ENCODE data around the gene MAP3K4.

Gene MAP3K4

DNA sequence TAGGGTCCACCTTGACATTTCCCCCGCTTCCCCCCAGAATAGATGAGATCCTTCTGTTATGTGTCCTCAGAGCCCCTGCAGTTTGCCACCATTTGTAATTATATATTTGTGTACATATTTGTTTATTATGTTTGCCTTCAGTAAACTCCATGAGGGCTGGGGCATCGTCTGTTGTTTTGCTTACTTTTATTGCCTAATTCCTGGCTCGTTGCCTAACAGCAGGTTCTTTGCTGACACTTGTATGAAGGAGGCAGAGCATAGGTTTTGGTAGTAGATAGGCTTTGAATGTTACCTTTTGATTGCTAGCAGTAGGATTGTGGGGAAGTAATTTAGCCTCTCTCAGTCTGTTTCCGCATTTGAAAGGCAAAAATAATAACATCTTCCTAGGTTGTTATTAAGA is 9.9 kb downstream of the MAP3K4 start:
- DNase-seq (ENCODE audit: low read depth in 2 of 2), result no peak

DNA sequence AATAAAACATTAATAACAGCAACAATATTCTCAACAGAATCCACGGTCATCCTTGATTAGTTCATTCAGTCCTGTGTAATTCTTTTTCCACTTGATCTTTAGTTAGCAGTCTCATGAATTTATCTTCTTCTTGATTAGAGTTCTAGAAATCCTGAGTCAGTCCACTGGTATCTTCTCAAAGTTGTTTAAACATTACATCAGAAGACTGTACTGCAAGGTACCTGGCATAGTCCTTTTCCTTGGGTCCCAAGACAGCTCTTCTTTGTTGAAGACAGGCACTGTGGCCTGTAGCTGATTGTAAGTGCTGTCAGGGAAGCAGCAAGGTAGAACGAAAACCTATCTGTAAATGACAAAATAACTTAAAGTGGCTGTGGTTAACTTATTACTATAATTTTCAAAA is 11.8 kb downstream of the MAP3K4 start:
- no peak for DNase-seq (ENCODE audit: low read depth in 2 of 2)

DNA sequence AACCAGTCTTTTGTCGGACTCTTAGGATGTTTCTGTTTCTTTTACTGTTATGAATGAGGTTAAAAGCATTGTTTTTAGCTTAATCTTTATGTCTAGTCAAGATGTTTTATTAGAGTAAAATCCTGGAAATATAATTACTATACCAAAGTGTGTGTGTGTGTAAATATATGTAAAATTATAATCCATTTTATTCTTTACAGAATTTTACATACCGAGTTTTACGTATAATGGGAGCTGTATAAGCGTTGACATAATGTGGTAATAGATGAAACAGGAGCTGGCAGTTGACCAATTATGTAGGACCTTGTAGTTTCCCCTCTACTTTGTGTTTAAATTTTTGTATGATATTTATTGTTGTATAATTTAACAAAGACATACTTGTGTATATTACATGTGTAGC is 16.7 kb downstream of the MAP3K4 start:
- no peak for DNase-seq (ENCODE audit: low read depth in 2 of 2)

DNA sequence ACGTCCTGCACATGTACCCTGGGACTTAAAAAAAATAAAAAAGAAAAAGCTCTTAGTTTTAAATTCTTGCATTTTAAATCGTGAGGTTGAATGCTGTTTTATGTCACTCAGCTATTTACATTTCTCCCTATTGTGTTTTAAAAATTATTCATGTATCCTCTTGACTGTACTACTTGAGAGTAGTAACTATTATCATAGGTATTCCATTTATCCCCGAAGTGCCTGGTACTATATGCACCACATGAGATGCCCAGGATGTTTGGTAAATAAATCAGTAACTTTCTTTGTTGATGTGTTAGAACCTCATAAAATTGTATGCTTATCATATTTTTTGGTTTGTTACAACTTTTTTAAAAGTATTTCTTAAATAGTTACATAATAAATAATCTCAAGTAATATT is 18.4 kb downstream of the MAP3K4 start:
- DNase-seq (ENCODE audit: low read depth in 2 of 2), result no peak

GRCh38 chr6:161010418-161010817 is 18.8 kb downstream of the MAP3K4 start:
- no peak for DNase-seq (ENCODE audit: low read depth in 2 of 2)

DNA sequence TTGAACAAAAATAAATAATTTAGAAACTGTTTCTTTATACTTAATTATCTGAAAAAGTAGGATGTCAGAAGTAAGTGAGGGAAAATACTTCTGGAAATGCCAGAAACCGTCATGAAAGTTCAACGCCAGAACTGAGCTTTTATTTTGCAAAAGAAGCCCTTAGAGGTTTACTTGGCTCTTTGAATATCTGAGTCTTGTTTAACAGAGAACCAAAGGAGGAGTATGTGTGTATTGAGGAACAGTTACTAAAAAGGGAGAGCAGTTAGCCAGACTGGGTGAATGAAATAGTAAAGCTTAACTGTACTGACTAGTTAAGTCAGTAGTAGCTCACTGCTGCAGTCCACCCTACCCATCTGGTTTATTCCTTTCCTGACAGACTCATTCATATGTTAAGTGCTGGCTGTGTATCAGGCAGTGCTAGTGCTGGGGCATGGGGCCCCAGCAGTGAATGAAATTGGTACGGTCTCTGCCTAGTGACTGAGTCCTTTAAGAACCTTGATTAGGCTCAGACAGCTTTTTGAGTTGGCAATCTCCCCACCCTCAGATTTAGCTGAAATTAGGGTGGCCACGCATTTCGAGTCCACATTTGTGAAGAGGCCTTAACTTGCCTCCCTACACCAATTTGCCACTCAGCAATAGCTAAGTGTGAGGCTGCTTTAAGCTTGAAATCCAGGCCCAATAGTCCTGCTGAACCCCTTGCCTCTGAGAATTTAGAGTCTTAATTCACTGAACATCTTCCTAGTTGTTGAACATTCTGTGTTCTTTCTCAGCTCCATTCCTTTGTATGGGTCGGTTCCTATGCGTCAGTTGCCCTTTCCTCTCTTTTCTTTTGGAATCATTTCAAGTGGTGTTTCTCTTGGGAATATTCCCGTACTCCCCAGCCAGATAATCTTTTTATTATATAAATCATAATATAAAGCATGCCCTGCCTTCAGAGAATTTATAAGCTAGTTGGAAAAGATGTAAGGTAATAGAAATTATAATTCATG is 20.2 kb downstream of the MAP3K4 start:
- DNase-seq (ENCODE audit: low read depth in 2 of 2), result no peak

DNA sequence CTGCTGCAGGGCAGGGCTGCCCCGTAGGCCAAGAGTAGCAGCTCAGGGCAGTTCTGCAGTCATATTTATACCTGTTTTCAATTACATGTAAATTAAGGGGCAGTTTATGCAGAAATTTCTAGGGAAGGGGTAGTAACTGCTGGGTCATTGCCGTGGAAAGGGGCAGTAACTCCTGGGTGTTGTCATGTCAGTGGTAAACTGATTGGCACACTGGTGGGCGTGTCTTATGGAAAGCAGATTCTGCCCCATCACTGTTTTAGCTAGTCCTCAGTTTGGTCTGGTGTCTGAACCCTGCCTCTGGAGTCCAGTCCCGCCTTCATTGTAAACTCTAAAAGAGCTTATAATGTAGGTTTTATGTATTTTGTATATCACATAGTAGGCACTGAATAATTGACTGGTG is 22.1 kb downstream of the MAP3K4 start:
- no peak for DNase-seq (ENCODE audit: low read depth in 2 of 2)

DNA sequence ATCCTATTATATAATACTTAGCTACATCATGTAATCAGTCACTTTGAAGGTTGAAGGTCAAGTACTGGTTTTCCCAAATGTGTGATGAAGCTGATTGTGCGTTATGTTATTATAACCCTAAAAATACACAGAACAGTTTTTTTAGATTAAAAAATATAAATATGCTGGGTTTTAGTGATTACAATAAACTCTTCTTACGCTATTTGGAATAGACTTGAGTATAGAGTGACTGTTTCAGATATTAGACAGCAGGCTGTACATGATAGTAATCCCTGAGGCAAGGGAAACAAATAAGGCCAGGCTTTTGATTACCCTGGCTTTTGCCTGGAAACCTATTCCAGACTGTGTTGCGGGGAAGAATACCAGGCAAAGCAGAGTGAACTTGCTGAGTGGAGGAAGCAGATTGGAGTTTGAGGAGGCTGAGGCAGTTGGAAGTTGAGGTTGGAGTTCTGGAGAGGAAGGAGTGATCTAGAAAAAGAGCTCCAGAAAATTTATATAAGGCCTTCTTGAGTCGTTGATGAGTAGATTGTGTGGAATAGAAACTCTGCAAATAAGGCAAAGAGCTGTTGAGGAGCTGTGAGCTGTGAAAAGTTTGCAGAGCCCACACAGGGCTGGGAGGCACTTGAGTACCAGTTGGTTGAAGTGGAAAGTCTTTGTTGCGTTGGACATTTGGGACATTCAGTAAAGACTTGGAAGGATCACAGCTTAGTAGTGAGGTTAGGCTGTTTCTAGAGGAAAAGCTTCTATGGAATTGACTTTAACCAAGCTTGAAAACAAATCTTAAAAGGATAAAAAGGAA is 26.4 kb downstream of the MAP3K4 start:
- no peak for DNase-seq (ENCODE audit: low read depth in 2 of 2)

DNA sequence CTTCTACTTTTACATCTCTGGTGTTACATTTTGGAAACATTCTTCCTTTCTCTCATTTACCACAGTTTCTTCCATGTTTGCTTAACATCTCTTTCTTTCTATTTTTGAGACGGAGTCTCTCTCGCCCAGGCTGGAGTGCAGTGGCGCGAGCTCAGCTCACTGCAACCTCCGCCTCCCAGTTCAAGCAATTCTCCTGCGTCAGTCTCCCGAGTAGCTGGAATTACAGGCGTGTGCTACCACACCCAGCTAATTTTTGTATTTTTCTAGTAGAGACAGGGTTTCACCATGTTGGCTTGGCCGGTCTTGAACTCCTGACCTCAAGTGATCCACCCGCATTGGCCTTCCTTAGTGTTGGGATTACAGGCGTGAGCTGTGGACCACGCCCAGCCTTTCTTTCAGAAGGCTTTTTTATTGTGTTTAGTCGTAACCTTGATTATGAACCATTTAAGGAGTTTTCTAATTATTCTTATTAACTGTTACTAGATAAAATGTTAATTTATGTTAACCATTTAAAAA is 27.8 kb downstream of the MAP3K4 start:
- DNase-seq (ENCODE audit: low read depth in 2 of 2), result no peak

- DNase-seq (ENCODE audit: low read depth in 2 of 2), result no peak
Observed at GRCh38 chr6:161021543-161021942, 30.0 kb downstream of the MAP3K4 start.

- DNase-seq (ENCODE audit: low read depth in 2 of 2), result no peak
Observed at GRCh38 chr6:161021998-161022743, 30.6 kb downstream of the MAP3K4 start.

DNA sequence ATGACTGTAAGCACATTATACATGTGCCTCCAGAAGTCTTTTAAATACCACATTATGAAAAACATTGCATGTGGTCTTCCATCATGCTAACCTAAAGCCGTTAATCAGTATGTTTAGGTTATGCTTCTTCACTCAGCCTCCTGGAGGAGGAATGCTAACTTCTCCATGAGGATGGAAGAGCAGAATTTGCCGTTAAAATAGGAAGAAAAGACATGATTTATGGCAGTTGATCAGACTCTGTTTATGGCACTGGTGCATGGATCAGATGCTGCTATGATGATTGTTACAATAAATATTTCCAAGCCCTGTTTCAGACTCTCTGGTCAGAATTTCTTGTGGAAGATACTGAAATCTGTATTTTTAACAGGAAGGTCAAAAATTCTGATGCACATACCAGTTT is 31.7 kb downstream of the MAP3K4 start:
- DNase-seq (ENCODE audit: low read depth in 2 of 2), result no peak

DNA sequence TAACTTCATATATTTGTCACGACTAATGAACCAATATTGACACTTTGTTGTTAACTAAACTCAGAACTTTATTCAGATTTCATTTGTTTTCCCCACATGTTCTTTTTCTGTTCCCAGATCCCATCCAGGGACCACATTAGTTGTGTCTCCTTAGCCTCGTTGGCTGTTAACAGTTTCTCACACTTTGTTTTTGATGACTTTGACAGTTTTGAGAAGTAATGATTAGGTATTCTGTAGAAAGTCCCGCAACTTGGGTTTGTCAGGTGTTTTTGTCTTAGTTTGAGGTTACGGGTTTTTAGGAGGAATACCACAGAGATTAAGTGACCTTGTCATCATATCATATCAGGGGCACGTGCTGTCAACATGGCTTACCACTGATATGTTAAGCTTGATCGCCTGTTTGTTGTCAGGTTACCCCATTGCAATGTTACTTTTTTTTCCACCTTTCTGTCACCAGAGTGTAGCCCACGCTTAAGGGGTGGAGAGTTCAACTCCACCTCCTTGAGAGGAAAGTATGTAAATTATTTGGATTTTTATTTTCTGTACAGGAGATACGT is 32.9 kb downstream of the MAP3K4 start:
- no peak for DNase-seq (ENCODE audit: low read depth in 2 of 2)

DNA sequence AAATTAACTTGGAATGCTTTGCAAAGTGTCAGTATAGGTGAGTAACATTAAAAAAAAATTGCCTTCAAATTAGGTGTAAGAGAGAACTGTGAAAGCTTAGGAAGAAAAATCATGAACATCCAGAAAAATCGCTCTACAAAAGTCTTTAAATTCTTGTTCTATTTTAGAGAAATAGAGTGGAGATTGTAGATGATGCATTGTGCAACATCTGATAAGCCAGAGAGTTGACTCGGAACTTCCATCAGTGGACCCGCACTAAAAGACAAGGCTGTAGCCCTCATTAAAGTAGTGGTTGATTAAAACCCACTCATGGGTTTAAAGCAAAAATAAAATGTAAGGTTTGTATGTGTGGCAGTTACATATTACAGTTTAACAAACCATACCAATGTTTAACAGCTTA is 35.8 kb downstream of the MAP3K4 start:
- DNase-seq (ENCODE audit: low read depth in 2 of 2), result no peak

- no peak for DNase-seq (ENCODE audit: low read depth in 2 of 2)
Observed at GRCh38 chr6:161029195-161029809, 37.7 kb downstream of the MAP3K4 start.

GRCh38 chr6:161031721-161032495 is 40.3 kb downstream of the MAP3K4 start:
- DNase-seq (ENCODE audit: low read depth in 2 of 2), result no peak

DNA sequence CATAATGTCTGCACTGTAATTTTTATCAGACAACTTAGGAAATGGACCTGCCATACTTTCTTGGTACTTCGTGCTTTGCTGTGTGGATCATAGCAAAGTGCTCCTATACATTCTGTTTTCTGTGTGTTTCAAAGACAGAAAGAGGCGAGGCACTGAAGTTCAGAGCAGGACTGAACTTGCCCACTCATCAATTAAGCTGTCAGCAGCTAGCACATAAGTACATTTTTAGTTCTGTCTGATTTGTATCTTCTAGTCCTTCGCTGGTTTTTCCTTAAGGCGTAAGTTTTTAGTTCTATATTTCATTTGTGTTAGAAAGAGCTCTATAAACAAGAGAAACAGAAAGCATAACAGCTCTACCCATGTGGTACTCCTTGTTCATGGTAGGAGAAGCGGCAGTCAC is 42.1 kb downstream of the MAP3K4 start:
- no peak for DNase-seq (ENCODE audit: low read depth in 2 of 2)

- DNase-seq (ENCODE audit: low read depth in 2 of 2), result no peak
Observed at GRCh38 chr6:161035182-161035980, 43.8 kb downstream of the MAP3K4 start.

DNA sequence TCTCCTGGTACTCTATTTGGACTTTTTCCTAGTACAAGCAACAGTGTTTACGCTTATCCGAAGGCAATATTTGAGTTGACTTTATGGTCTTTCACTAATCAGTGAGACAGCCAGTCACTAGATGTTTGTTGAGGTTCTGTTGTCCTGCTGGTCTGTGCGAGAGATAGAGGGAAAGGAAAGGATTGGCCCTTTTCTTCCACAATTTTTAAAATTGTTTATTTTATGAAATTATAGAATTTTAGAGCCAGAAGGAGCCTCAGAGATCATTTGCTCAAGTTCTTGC is 44.4 kb downstream of the MAP3K4 start:
- DNase-seq (ENCODE audit: low read depth in 2 of 2), result no peak

- no peak for DNase-seq (ENCODE audit: low read depth in 2 of 2)
Observed at GRCh38 chr6:161037873-161038228, 46.3 kb downstream of the MAP3K4 start.

All from stimulated activated CD8-positive, alpha-beta memory T cell treated with anti-CD3 and anti-CD28 coated beads, Interleukin-7, amount 100 ng/mL, for 4 hours (primary cell).